Tibial artery (tissue), 4 donors: ENCODE measurements around the gene TBX1.

Experiments
- DNase-seq, 2 donors: peaks; one replicate each; pipeline ENCODE4 v3.0.0-alpha.2; 2019
- H3K27ac ChIP-seq, 2 donors: fragments of 200-600 bp; sonication (generic) in 1 of 2; 1 replicate in 1 of 2; 2 replicates in 1 of 2; pipeline ENCODE4 v1.5.1; 2018 to 2019; ENCODE audit warnings: mild to moderate bottlenecking in 1 of 2
- H3K27me3 ChIP-seq, 2 donors: fragments of 200-600 bp; sonication (generic) in 1 of 2; one replicate each; pipeline versions ENCODE4 v1.5.1 to v1.6.0; 2016 to 2019
- H3K36me3 ChIP-seq, 3 donors: fragments of 200-600 bp; sonication (generic) in 2 of 3; one replicate each; pipeline ENCODE4 v1.5.1; 2016 to 2019; ENCODE audit warnings: mild to moderate bottlenecking in 2 of 3
- H3K4me1 ChIP-seq, 4 donors: fragments of 200-600 bp; sonication (generic) in 2 of 4; 1 replicate in 3 of 4; 2 replicates in 1 of 4; pipeline ENCODE4 v1.5.1; 2016 to 2019
- H3K4me3 ChIP-seq, 2 donors: fragments of 200-600 bp; sonication (generic) in 1 of 2; 1 replicate in 1 of 2; 2 replicates in 1 of 2; pipeline ENCODE4 v1.5.1; 2018 to 2019; ENCODE audit warnings: mild to moderate bottlenecking in 2 of 2
- H3K9me3 ChIP-seq, 3 donors: fragments of 200-600 bp; sonication (generic) in 1 of 3; one replicate each; pipeline ENCODE4 v1.5.1; 2016 to 2019
- intact Hi-C: fragments of 100-400 bp; cut with DNase I; formaldehyde crosslinking; loops from one replicate; pipeline ENCODE4 v1.15.0; 2023; ENCODE audit warnings: low total_unique reads
- TF ChIP-seq, protein P1 (sequence below), 2 experiments: fragments of 200-600 bp in 1 of 2; fragments of 450-650 bp in 1 of 2; IDR thresholded peaks; one replicate each; pipeline ENCODE4 v1.5.1; 2017 to 2019; ENCODE audit warnings: antibody characterized with exemption in 2 of 2, mild to moderate bottlenecking in 1 of 2, moderate library complexity in 1 of 2

The TBX1 gene

DNA sequence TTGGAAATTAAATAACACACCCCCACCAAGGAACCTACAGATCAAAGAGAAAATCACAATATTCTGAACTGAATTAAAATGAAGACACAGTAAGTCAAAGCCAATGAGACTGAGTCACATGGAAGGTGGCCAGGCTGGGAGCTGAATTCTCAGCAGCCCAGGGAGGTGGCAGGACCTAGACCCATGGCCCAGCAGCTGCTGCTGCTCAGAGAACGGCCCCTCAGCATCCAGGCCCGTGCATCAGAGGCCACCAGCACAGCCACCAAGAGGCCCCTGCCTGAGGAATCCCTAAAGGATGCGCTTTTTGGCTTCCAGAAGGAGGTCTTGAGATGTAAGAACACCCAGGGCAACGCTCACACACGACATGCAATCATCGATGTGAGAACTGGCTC, 35.0 kb downstream of the TBX1 start:
- intact Hi-C loops = no loop called here
- H3K27ac ChIP-seq = no peak overlapping the region
- TF ChIP-seq, protein P1, sequence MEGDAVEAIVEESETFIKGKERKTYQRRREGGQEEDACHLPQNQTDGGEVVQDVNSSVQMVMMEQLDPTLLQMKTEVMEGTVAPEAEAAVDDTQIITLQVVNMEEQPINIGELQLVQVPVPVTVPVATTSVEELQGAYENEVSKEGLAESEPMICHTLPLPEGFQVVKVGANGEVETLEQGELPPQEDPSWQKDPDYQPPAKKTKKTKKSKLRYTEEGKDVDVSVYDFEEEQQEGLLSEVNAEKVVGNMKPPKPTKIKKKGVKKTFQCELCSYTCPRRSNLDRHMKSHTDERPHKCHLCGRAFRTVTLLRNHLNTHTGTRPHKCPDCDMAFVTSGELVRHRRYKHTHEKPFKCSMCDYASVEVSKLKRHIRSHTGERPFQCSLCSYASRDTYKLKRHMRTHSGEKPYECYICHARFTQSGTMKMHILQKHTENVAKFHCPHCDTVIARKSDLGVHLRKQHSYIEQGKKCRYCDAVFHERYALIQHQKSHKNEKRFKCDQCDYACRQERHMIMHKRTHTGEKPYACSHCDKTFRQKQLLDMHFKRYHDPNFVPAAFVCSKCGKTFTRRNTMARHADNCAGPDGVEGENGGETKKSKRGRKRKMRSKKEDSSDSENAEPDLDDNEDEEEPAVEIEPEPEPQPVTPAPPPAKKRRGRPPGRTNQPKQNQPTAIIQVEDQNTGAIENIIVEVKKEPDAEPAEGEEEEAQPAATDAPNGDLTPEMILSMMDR (IDR thresholded peaks at IDR 0.05) = no peak
- H3K27me3 ChIP-seq = no peaks in the 10 kb centered on the region
- H3K9me3 ChIP-seq = peaks cover 0 to 6% (median 4%) of the 10 kb centered on the region in 3 donors
- DNase-seq = no peak
- no peak overlapping the region for H3K4me3 ChIP-seq
- H3K4me1 ChIP-seq = peaks cover 0 to 3% (median 0%) of the 10 kb centered on the region in 4 donors
- H3K36me3 ChIP-seq = peaks cover 5 to 23% (median 8%) of the 10 kb centered on the region in 3 donors

DNA sequence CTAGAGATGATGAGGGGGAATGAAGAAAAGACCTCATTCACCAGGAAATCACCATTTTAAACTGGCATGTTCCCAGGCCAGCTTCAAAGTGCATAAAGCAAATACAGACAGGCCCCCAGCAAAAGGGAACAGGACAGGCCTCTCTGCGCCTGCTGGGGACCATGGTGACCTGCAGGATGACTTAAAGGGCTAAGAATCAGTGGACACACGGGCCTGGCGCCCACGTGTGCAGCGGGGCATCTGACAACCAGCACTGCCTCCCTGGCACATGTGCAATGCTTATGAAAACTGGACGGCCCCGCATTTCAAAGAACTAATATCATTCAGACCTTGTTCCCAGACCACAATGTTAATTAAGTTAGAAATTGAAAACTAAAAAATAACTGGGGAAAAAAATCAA, 35.6 kb downstream of the TBX1 start:
- peaks cover 2 to 28% (median 8%) of the 10 kb centered on the region in 3 donors for H3K36me3 ChIP-seq
- H3K4me3 ChIP-seq = no peak overlapping the region
- no peaks in the 10 kb centered on the region for H3K27me3 ChIP-seq
- intact Hi-C loops = no loop called here
- peaks cover 0 to 6% (median 4%) of the 10 kb centered on the region in 3 donors for H3K9me3 ChIP-seq
- no peak overlapping the region for H3K27ac ChIP-seq
- DNase-seq = no peak
- H3K4me1 ChIP-seq = peaks cover 0 to 3% (median 0%) of the 10 kb centered on the region in 4 donors
- TF ChIP-seq, protein P1 (IDR thresholded peaks at IDR 0.05) = no peak

DNA sequence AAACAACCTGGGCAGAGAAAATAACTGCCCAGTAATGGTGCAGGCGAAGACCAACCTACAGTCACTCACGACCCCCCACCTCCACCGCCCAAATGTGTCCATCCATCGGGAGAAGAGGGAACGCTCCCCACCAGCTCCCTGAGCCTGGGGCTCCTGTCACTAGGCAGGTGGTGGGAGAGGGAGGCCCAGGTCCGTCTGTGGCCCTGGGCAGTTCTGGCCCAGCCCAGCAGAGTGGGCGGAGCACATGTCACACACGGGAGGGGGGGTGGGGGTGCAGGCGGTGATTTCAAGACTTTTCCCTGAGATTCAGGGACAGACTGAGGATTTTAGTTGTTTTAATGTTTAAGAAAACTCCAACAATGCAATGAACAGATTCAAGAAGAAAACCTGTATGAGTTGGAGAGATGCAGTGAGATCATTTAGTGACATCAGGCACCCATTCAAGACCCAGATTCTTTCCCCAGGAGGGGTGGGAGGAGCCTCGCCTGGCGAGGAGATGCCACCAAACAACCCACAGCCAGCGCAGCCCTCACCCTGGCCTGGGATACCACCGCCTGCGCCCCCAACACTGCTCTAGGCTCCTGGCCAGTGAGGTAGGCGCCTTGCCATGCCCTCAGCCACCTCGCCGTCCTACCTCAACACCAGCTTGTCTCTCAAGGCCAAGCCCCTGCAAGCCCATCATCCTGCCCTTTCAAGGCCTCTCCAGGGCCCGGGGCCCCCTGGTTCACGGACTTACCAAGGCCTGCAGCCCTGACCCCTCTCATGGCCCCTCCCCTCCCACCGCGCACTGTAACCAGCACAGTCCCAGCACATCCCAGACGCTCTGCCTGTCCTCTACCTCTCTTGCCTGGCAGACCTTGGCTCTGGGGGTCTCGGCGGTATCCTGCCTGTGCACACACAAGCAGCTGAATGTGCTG, 36.8 kb downstream of the TBX1 start:
- no peak overlapping the region for H3K27ac ChIP-seq
- no peak for DNase-seq
- H3K36me3 ChIP-seq = peaks cover 0 to 35% (median 6%) of the 10 kb centered on the region in 3 donors
- no peak overlapping the region for H3K4me3 ChIP-seq
- intact Hi-C loops = no loop called here
- TF ChIP-seq, protein P1 (IDR thresholded peaks at IDR 0.05) = no peak
- peaks cover 0 to 3% (median 0%) of the 10 kb centered on the region in 4 donors for H3K4me1 ChIP-seq
- no peaks in the 10 kb centered on the region for H3K27me3 ChIP-seq
- H3K9me3 ChIP-seq = peaks cover 0 to 3% (median 3%) of the 10 kb centered on the region in 3 donors

DNA sequence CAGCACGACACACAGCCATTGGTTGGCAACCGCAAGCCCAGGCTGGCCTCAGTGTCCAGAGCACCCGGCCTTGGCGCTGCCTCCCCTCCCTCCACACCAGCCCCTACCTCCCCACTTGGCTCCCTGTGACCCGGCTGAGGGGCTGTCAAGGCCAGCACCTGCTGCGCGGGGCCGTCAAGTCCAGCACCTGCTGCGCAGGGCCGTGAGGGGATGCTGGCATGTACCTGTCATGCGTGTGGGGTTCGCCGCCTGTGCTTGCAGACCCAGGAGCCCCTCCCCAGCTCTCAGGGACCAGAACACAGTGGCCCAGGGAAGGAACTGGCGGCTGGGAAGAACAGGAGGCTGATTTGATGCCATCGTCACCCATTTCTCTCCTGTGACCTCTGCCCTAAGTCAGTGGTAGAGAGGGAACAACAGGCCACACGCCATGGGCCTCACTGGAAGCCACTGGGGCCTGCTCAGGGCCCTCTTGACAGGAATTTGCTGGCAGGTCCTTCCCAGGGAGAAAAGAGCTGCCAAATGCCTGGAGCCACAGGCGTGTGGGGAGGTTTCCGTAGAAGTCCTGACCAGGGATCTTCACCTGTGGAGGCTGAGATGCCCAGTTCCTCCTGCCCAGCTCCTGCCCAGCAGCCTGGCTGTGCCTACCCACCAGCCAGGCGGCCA, 37.6 kb downstream of the TBX1 start:
- no peak for DNase-seq
- TF ChIP-seq, protein P1 (IDR thresholded peaks at IDR 0.05) = no peak
- no peaks in the 10 kb centered on the region for H3K27me3 ChIP-seq
- H3K4me3 ChIP-seq = no peak overlapping the region
- H3K4me1 ChIP-seq = peaks cover 0 to 3% (median 0%) of the 10 kb centered on the region in 4 donors
- H3K36me3 ChIP-seq = peaks cover 0 to 35% (median under 1%) of the 10 kb centered on the region in 3 donors
- H3K27ac ChIP-seq = no peak overlapping the region
- H3K9me3 ChIP-seq = no peaks in the 10 kb centered on the region
- intact Hi-C loops = no loop called here

DNA sequence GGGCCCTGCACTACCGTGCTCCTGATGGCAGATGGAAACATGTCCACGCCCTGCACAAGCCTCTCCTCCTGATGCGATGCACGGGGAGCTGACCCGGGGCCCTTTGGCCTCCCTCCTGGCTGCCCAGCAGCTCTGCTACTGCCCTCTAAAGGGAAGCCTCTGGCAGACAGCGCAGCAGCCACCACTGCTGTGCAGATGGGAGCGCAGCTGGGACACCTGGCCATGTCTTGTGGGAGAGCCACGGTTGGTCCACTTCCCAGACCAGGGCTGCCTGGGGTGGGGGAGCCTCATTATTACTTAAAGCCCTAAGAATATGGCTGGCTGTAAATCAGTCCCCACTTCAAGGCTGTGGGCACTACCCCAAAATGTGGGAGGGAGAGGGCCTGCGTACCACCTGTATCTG, 38.3 kb downstream of the TBX1 start:
- H3K27me3 ChIP-seq = no peaks in the 10 kb centered on the region
- H3K27ac ChIP-seq = no peak overlapping the region
- DNase-seq = no peak
- intact Hi-C loops = no loop called here
- peaks cover 0 to 37% (median 3%) of the 10 kb centered on the region in 3 donors for H3K36me3 ChIP-seq
- peaks cover 0 to 3% (median 0%) of the 10 kb centered on the region in 4 donors for H3K4me1 ChIP-seq
- H3K4me3 ChIP-seq = no peak overlapping the region
- TF ChIP-seq, protein P1 (IDR thresholded peaks at IDR 0.05) = no peak
- H3K9me3 ChIP-seq = no peaks in the 10 kb centered on the region
